Neural progenitor cell (in vitro differentiated cells): Measurements from ENCODE around the gene ST6GALNAC2.
"Not testable (repeated sequence)": the region's sequence is repeated elsewhere in the genome, so short reads cannot be mapped to it uniquely, and the experiment has no call there.

ENCODE experiments used
- EZH2 ChIP-seq: fragments of 200-600 bp; sonication (generic); IDR thresholded peaks from 2 replicates; pipeline ENCODE4 v1.6.1; 2017; ENCODE audit warnings: antibody characterized with exemption, mild to moderate bottlenecking, moderate library complexity
- TF ChIP-seq, protein P1 (sequence below): fragments of 200-600 bp; sonication (generic); IDR thresholded peaks from 2 replicates; pipeline ENCODE4 v1.5.1; 2017; ENCODE audit warnings: antibody characterized with exemption, mild to moderate bottlenecking

DNA sequence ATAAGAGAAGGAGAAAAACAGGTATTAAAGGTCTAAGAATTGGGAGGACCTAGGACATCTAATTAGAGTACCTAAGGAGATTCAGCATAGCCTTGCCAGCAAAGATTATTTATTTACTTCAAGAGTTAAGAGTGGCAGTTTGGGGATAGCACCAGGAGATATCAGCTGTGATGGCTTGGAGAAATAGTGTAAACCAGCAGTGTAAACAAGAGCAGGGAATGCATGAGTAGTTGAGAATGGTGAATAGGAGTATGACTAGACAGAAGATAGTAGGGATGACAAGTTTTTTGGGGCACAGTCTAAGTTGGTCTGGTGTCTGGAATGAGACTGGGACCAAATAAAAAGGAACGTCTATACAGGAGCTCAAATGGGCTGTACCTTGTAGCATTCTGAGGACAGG, 21.0 kb upstream of the ST6GALNAC2 start:
- TF ChIP-seq, protein P1, sequence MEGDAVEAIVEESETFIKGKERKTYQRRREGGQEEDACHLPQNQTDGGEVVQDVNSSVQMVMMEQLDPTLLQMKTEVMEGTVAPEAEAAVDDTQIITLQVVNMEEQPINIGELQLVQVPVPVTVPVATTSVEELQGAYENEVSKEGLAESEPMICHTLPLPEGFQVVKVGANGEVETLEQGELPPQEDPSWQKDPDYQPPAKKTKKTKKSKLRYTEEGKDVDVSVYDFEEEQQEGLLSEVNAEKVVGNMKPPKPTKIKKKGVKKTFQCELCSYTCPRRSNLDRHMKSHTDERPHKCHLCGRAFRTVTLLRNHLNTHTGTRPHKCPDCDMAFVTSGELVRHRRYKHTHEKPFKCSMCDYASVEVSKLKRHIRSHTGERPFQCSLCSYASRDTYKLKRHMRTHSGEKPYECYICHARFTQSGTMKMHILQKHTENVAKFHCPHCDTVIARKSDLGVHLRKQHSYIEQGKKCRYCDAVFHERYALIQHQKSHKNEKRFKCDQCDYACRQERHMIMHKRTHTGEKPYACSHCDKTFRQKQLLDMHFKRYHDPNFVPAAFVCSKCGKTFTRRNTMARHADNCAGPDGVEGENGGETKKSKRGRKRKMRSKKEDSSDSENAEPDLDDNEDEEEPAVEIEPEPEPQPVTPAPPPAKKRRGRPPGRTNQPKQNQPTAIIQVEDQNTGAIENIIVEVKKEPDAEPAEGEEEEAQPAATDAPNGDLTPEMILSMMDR, result not testable (repeated sequence)
- TF ChIP-seq EZH2, result not testable (repeated sequence)
